OCI-M1 (cell line): ENCODE measurements around the gene PPP1R1C.

Experiments
- DNase-seq: peaks from one replicate; lab custom pipeline; 2025; lab: John Stamatoyannopoulos, UW

Gene PPP1R1C

GRCh38 chr2:182113334-182113733, 127.7 kb downstream of the PPP1R1C start:
- no peak for DNase-seq

DNA sequence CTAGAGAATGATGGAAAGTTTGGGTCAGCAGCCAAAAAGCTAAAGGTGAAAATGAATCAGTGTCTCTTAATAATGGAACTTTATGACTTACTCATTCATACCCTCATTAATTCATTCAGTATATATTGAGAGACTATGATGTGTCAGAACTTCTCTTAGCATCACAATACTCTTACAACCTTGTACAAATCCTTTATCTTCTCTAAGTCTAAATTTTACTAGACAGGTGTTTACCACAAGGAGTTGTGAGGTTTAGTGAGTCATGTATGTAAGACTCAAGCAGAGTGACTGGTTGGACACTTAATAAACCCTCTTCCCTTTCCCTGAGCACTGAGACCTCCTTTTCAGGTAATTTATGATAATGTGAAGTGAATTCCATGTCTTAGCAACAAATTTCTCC, 129.6 kb downstream of the PPP1R1C start:
- DNase-seq = no peak

- DNase-seq = no peak
Observed at GRCh38 chr2:182116774-182117173, 131.1 kb downstream of the PPP1R1C start.

- no peak for DNase-seq
Observed at GRCh38 chr2:182117196-182117595, 131.5 kb downstream of the PPP1R1C start.

DNA sequence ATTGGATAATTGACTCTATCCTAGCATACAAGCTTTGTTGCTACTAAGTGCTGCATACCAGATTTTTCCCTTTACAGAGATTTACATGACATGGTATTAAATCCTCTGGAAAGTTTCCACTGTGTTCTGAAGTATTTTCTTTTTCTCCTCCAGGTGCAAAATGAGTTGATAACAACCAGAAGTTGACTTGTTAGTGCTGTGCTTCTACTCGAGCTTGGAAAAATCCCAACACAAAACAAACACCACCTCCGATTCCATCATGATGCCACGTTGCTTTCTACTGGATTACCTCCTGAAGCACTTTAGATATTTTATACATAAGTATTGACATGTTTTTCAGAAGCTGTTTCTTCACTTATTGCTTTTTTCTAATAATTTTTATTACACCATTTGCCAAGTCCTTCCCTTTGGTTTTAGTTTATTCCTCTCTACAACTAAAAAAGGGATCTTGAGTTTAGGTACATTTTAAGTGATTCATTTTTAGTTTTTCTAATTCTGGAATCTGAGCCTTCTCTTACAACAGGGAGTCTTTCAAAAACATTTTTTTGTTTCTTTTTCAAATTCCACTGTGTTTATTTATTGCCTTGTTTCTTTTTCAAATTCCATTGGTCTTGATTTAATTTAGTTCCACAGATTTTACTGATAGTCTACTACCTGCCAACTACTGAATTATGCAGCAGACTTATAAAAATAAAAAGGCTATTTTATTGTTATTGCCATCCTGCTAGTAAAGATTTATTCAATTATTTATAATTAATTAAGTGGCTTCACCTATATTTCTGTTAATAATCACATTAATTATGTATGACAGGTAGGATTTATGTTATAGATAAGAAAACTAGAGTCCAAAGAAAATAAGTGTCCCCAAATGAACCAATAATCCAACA, 143.4 kb downstream of the PPP1R1C start:
- no peak for DNase-seq

- DNase-seq = peak; percentile 62
Observed at GRCh38 chr2:182132605-182133004, 147.0 kb downstream of the PPP1R1C start.

GRCh38 chr2:182133195-182133891, 147.7 kb downstream of the PPP1R1C start:
- DNase-seq = no peak

- DNase-seq = no peak
Observed at GRCh38 chr2:182134201-182134600, 148.5 kb downstream of the PPP1R1C start.

DNA sequence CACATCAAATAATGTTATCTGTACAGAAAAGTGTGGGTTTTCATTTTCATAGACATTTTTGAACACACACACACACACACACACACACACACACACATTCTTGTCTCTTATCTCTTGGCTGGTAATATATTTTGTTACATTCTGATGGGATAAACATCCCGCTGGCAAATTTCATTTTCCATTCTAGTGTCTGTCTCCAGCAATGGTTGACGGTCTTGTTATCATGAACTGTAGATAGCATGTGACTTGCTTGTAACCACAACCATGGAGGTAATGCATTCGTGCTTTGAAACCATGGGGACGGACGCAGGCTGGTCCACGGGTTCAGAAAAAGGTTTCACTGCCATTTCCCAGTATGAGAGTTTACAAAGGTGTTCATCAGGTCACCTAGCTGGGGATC, 156.4 kb downstream of the PPP1R1C start:
- peak; percentile 55 for DNase-seq

GRCh38 chr2:182144041-182144775, 158.6 kb downstream of the PPP1R1C start:
- no peak for DNase-seq

DNA sequence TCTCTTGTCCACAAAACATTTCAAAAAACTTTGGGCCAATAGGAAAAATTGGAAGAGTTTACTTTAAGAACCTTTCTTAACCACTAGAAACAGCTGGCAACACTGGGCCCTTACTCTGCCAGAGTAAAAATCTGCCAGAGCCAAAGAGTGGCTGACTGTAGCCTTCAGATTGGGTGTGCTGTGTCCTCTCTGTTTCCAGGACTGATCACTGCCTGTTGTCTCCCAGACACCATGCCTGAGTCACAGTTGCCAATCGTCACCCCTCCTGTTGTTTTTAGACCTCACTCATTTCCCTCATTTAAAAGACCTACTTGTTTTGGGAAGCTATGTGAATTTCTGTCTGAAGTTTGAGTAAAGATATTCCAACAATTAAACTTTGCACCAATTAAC, 159.1 kb downstream of the PPP1R1C start:
- DNase-seq = no peak

DNA sequence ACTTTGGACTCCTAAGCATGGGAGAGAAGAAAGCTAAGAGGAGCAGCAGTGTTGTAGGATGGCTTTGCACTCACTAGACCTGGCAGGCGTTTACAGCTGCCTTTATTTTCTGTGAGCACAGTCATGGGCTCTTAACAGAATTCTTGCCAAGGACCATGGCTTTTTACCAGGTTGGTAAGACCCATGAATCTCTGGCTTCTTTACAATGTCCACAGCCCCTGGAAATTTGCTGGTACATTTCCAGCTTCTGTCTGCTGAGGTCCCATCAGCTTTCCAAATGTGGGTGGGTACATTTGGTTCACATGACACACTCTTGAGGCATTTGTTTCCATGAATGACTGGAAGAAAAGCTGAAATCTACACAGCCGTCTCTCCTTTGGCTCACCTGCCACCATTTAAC, 162.7 kb downstream of the PPP1R1C start:
- no peak for DNase-seq

- DNase-seq = no peak
Observed at GRCh38 chr2:182163878-182164277, 178.2 kb downstream of the PPP1R1C start.

GRCh38 chr2:182164686-182165085, 179.0 kb downstream of the PPP1R1C start:
- no peak for DNase-seq

GRCh38 chr2:182165202-182165601, 179.5 kb downstream of the PPP1R1C start:
- DNase-seq = no peak

- DNase-seq = no peak
Observed at GRCh38 chr2:182166406-182166805, 180.8 kb downstream of the PPP1R1C start.

- no peak for DNase-seq
Observed at GRCh38 chr2:182166841-182167240, 181.2 kb downstream of the PPP1R1C start.
